ENCODE measurements around the gene MKS1.

Gene MKS1

GRCh38 chr17:58183514-58183913, 35.5 kb downstream of the MKS1 start:
- TF ChIP-seq EZH2phosphoT487 (IDR thresholded peaks at IDR 0.05; ENCODE audit: low read depth) (no peak), CTCF (IDR thresholded peaks at IDR 0.05; ENCODE audit: low read depth, low read length) (no peak)
- H3K36me3 ChIP-seq (replicated peaks; ENCODE audit: low read depth, low read length) = no peaks in the 10 kb centered on the region
- no peak overlapping the region for H3K4me3 ChIP-seq (ENCODE audit: low read length)
- H3K27me3 ChIP-seq (ENCODE audit: low read depth, low read length) = peaks cover 4% of the 10 kb centered on the region; the same call in 1 of the 2 replicates
- no peaks in the 10 kb centered on the region for H3K79me2 ChIP-seq (ENCODE audit: low read length)
- no peak overlapping the region for H3K4me2 ChIP-seq (ENCODE audit: low read length)
- no peaks in the 10 kb centered on the region for H4K20me1 ChIP-seq (ENCODE audit: insufficient read depth, low read length)
- no peaks in the 10 kb centered on the region for H3K9me3 ChIP-seq (ENCODE audit: insufficient read depth, low read length)
- no peak overlapping the region for H3K9ac ChIP-seq (ENCODE audit: low read length)
- H3K27ac ChIP-seq (ENCODE audit: low read length) = no peak overlapping the region
- no peaks in the 10 kb centered on the region for H3K4me1 ChIP-seq (ENCODE audit: low read length)
- no peak overlapping the region for H2AFZ ChIP-seq (ENCODE audit: low read depth, low read length)

DNA sequence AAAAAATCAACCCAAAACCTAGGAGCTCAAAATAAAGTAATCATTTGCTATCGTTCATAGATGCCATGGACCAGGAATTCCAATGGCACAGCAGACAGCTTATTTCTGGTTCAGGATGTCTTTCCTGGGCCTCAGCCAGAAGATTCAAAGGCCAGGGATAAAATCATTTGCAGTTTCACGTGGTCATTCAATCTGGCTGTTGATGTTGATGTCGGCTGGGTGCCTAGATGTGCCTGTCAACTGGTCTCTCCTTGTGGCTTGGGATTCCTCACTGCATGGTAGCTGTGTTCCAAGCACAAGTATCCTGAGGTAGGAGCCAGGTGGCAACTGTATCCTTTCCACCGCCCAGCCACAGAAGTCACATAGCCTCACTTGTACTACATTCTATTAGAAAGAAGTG, 37.3 kb downstream of the MKS1 start:
- H3K27me3 ChIP-seq (ENCODE audit: low read depth, low read length) = peaks cover 4% of the 10 kb centered on the region; the same call in 1 of the 2 replicates
- H3K79me2 ChIP-seq (ENCODE audit: low read length) = no peaks in the 10 kb centered on the region
- no peak overlapping the region for H3K4me3 ChIP-seq (ENCODE audit: low read length)
- no peak overlapping the region for H2AFZ ChIP-seq (ENCODE audit: low read depth, low read length)
- H3K36me3 ChIP-seq (replicated peaks; ENCODE audit: low read depth, low read length) = no peaks in the 10 kb centered on the region
- H4K20me1 ChIP-seq (ENCODE audit: insufficient read depth, low read length) = no peaks in the 10 kb centered on the region
- no peaks in the 10 kb centered on the region for H3K9me3 ChIP-seq (ENCODE audit: insufficient read depth, low read length)
- TF ChIP-seq EZH2phosphoT487 (IDR thresholded peaks at IDR 0.05; ENCODE audit: low read depth) = no peak
- TF ChIP-seq CTCF (IDR thresholded peaks at IDR 0.05; ENCODE audit: low read depth, low read length) = no peak
- H3K4me1 ChIP-seq (ENCODE audit: low read length) = no peaks in the 10 kb centered on the region
- no peak overlapping the region for H3K4me2 ChIP-seq (ENCODE audit: low read length)
- H3K9ac ChIP-seq (ENCODE audit: low read length) = no peak overlapping the region
- no peak overlapping the region for H3K27ac ChIP-seq (ENCODE audit: low read length)

DNA sequence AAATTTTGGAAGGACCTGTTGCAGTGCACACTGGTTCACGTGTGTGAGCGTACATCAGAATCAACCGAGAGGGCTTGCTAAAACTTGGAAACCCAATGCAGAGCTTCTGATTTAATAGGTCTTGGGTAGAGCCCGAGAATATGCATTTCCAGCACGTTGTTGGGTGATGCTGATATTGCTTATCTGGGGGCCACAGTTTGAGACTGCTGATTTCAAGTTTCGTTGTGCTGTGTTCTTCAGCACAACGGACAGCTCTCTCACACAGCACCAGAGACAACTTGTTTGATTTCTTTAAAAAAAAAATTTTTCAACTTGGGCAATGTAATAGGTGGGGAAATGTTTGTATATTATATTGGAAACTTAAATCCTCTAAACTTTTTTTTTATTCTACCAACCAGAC, 42.9 kb downstream of the MKS1 start:
- no peak overlapping the region for H3K27ac ChIP-seq (ENCODE audit: low read length)
- H3K4me3 ChIP-seq (ENCODE audit: low read length) = no peak overlapping the region
- H3K9ac ChIP-seq (ENCODE audit: low read length) = no peak overlapping the region
- H3K36me3 ChIP-seq (replicated peaks; ENCODE audit: low read depth, low read length) = no peaks in the 10 kb centered on the region
- no peaks in the 10 kb centered on the region for H3K79me2 ChIP-seq (ENCODE audit: low read length)
- H3K4me2 ChIP-seq (ENCODE audit: low read length) = no peak overlapping the region
- no peaks in the 10 kb centered on the region for H3K4me1 ChIP-seq (ENCODE audit: low read length)
- no peaks in the 10 kb centered on the region for H3K9me3 ChIP-seq (ENCODE audit: insufficient read depth, low read length)
- H3K27me3 ChIP-seq (ENCODE audit: low read depth, low read length) = peaks cover 21% of the 10 kb centered on the region
- TF ChIP-seq EZH2phosphoT487 (IDR thresholded peaks at IDR 0.05; ENCODE audit: low read depth) = no peak
- TF ChIP-seq CTCF (IDR thresholded peaks at IDR 0.05; ENCODE audit: low read depth, low read length) = no peak
- no peaks in the 10 kb centered on the region for H4K20me1 ChIP-seq (ENCODE audit: insufficient read depth, low read length)
- H2AFZ ChIP-seq (ENCODE audit: low read depth, low read length) = no peak overlapping the region

- no peaks in the 10 kb centered on the region for H3K36me3 ChIP-seq (replicated peaks; ENCODE audit: low read depth, low read length)
- no peak overlapping the region for H3K9ac ChIP-seq (ENCODE audit: low read length)
- H3K9me3 ChIP-seq (ENCODE audit: insufficient read depth, low read length) = no peaks in the 10 kb centered on the region
- TF ChIP-seq EZH2phosphoT487 (IDR thresholded peaks at IDR 0.05; ENCODE audit: low read depth) (no peak), CTCF (IDR thresholded peaks at IDR 0.05; ENCODE audit: low read depth, low read length) (no peak)
- no peak overlapping the region for H2AFZ ChIP-seq (ENCODE audit: low read depth, low read length)
- no peak overlapping the region for H3K4me3 ChIP-seq (ENCODE audit: low read length)
- H4K20me1 ChIP-seq (ENCODE audit: insufficient read depth, low read length) = no peaks in the 10 kb centered on the region
- H3K27ac ChIP-seq (ENCODE audit: low read length) = no peak overlapping the region
- H3K4me2 ChIP-seq (ENCODE audit: low read length) = no peak overlapping the region
- H3K79me2 ChIP-seq (ENCODE audit: low read length) = no peaks in the 10 kb centered on the region
- H3K4me1 ChIP-seq (ENCODE audit: low read length) = no peaks in the 10 kb centered on the region
- peaks cover 24% of the 10 kb centered on the region for H3K27me3 ChIP-seq (ENCODE audit: low read depth, low read length)
Measured at GRCh38 chr17:58174871-58175270, 44.2 kb downstream of the MKS1 start.
